Measurements from ENCODE around the gene ALPK1.

Gene ALPK1

GRCh38 chr4:112381996-112382692, 85.0 kb downstream of the ALPK1 start:
- in situ Hi-C loops (cut with HindIII; ENCODE audit: low sequenced_read_pairs) = no loop called here

GRCh38 chr4:112386071-112386470, 88.9 kb downstream of the ALPK1 start:
- TF ChIP-seq, protein P1, sequence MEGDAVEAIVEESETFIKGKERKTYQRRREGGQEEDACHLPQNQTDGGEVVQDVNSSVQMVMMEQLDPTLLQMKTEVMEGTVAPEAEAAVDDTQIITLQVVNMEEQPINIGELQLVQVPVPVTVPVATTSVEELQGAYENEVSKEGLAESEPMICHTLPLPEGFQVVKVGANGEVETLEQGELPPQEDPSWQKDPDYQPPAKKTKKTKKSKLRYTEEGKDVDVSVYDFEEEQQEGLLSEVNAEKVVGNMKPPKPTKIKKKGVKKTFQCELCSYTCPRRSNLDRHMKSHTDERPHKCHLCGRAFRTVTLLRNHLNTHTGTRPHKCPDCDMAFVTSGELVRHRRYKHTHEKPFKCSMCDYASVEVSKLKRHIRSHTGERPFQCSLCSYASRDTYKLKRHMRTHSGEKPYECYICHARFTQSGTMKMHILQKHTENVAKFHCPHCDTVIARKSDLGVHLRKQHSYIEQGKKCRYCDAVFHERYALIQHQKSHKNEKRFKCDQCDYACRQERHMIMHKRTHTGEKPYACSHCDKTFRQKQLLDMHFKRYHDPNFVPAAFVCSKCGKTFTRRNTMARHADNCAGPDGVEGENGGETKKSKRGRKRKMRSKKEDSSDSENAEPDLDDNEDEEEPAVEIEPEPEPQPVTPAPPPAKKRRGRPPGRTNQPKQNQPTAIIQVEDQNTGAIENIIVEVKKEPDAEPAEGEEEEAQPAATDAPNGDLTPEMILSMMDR (IDR thresholded peaks at IDR 0.05; ENCODE audit: low read depth, low read length, missing control alignments) = no peak
- in situ Hi-C loops (cut with HindIII; ENCODE audit: low sequenced_read_pairs) = no loop called here

More at GRCh38 chr4:112381996-112382692, 85.0 kb downstream of the ALPK1 start:
- H3K4me3 ChIP-seq (ENCODE audit: low read depth, low read length) = no peak overlapping the region
- TF ChIP-seq, protein P1 (IDR thresholded peaks at IDR 0.05; ENCODE audit: low read depth, low read length, missing control alignments) = no peak
- DNase-seq (ENCODE audit: low read depth) = no peak

DNA sequence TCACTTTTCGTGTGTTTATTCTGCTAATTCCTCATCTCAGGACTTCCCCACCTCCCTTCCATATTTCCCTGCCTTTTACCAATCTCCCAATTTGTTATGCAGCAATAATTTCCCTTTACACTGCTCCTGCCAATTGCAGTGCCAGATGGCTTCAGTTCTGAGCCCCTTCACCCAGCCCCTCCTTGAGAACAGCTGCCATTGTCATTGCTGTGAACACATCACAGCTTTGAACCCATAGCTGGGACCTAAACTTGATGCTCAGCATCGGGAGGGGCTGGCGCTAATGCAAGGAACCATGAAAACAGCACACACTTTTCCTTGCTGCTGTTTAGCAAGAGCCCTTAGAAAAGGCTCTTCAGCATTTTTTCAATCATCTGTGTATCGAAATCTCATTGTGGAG, 104.9 kb downstream of the ALPK1 start:
- TF ChIP-seq, protein P1 (IDR thresholded peaks at IDR 0.05; ENCODE audit: low read depth, low read length, missing control alignments) = no peak
- no peak for DNase-seq (ENCODE audit: low read depth)
- in situ Hi-C loops (cut with HindIII; ENCODE audit: low sequenced_read_pairs) = no loop called here
- H3K4me3 ChIP-seq (ENCODE audit: low read depth, low read length) = no peak overlapping the region

More at GRCh38 chr4:112386071-112386470, 88.9 kb downstream of the ALPK1 start:
- DNase-seq (ENCODE audit: low read depth) = no peak
- H3K4me3 ChIP-seq (ENCODE audit: low read depth, low read length) = no peak overlapping the region

DNA sequence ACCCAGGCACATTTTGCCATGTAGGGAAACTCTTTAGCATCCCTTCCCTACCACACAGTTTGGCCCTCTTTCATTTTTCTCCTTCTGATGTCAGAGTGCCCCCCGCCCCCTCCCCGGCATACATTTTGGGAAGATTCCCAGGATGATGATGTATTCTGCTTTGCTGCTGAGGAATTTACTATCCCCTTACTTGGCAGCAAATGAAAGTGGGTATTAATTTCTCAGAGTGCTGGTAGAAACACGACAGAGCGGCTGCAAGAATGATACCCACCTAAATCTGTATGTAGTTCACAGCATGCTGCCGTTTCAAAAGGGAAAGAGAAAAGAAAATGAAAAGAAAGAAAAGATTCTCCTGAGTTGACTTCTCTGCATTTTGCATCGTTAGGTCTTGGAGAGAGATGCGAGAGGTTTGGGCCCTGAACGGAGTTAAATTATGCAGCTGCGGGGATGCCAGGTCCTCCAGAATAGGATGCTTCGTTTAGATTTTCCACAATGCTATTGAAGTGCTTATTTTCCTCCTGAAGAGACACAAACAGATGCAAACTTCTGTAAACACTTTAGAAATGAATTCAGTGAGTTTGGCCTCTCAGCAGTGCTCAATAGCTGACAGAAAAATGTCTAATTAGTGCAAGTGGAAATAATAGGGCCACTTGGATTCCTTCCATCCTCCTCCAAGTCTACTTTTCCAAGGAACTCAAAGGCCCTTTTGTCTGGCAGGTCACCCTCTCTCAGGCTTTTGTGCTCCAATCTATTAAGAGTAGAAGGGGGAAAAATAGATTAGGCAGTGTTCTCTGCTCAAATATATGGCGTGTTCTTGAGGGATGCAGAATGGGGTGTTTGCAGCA, 106.2 kb downstream of the ALPK1 start:
- no peak for DNase-seq (ENCODE audit: low read depth)
- TF ChIP-seq, protein P1 (IDR thresholded peaks at IDR 0.05; ENCODE audit: low read depth, low read length, missing control alignments) = no peak
- in situ Hi-C loops (cut with HindIII; ENCODE audit: low sequenced_read_pairs) = no loop called here
- H3K4me3 ChIP-seq (ENCODE audit: low read depth, low read length) = no peak overlapping the region

GRCh38 chr4:112410364-112410763, 113.2 kb downstream of the ALPK1 start:
- no peak for DNase-seq (ENCODE audit: low read depth)
- in situ Hi-C loops (cut with HindIII; ENCODE audit: low sequenced_read_pairs) = no loop called here
- H3K4me3 ChIP-seq (ENCODE audit: low read depth, low read length) = no peak overlapping the region
- TF ChIP-seq, protein P1 (IDR thresholded peaks at IDR 0.05; ENCODE audit: low read depth, low read length, missing control alignments) = no peak

DNA sequence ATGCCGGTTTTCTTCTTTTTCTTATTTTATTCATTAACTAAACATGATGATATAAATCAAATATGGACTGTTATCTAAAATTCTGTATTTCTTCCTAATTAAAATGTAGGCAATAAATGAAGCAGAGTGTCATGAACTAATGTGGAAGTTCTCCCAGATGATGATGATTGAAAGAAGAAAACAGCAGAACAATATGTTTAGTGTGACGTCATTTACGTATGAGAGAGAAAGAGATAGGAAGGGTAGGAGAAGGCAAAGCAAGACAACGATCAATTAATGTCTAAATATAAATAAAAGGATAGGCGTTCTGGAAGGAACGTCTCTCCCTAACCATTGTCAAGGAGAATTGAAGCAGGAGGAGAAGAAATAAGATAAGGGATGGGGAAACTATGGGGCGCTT, 113.6 kb downstream of the ALPK1 start:
- TF ChIP-seq, protein P1 (IDR thresholded peaks at IDR 0.05; ENCODE audit: low read depth, low read length, missing control alignments) = no peak
- in situ Hi-C loops (cut with HindIII; ENCODE audit: low sequenced_read_pairs) = no loop called here
- H3K4me3 ChIP-seq (ENCODE audit: low read depth, low read length) = no peak overlapping the region
- no peak for DNase-seq (ENCODE audit: low read depth)
